ENCODE data around the gene TRAPPC3L. TPM values are rescaled to one million over a fixed set of nuclear protein-coding genes. Genes with fewer than 3 reads are reported as not detected.
A peak's percentile ranks its signal among the peaks of the same experiment; 100 is the strongest.
"Not testable (repeated sequence)": the region's sequence is repeated elsewhere in the genome, so short reads cannot be mapped to it uniquely, and the experiment has no call there.

The TRAPPC3L gene
- total RNA-seq, 1 donor from 2014 or later: under 0.01 TPM

- DNase-seq (ENCODE audit: low read depth in 2 of 2): no peak
Measured at GRCh38 chr6:116513224-116513875, 32.1 kb downstream of the TRAPPC3L start.

DNA sequence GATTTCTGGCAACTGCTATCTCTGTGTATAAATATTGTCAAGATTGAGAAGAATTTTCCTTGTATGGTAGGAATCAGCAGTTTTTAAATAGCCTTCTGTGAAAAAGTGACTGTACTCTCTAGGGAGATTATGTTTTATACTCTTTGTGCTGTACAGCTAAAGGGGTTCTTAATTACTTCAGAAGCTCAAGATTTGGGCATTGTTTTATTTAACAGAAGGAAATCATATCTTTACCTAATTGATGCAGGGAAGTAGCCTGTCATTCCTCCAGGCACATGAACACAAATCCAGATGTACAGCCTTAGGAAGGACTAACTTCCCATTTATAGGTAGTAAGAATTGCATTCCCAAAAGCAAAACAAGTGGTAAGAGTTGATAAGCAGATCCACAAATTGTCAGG, 32.8 kb downstream of the TRAPPC3L start:
- DNase-seq (ENCODE audit: low read depth in 2 of 2): no peak

GRCh38 chr6:116512111-116512559, 33.3 kb downstream of the TRAPPC3L start:
- DNase-seq (ENCODE audit: low read depth in 2 of 2): peak in 1 of 2 donors; percentile 32

- DNase-seq (ENCODE audit: low read depth in 2 of 2): peak in 1 of 2 donors; percentile 85
Measured at GRCh38 chr6:116511424-116512110, 33.9 kb downstream of the TRAPPC3L start, which contains the start of gene CALHM5. CALHM5 (plus strand) TSS chr6:116511639; CDS start chr6:116511697, 58 bp downstream.

GRCh38 chr6:116508527-116508926, 37.0 kb downstream of the TRAPPC3L start:
- DNase-seq (ENCODE audit: low read depth in 2 of 2): no peak

DNA sequence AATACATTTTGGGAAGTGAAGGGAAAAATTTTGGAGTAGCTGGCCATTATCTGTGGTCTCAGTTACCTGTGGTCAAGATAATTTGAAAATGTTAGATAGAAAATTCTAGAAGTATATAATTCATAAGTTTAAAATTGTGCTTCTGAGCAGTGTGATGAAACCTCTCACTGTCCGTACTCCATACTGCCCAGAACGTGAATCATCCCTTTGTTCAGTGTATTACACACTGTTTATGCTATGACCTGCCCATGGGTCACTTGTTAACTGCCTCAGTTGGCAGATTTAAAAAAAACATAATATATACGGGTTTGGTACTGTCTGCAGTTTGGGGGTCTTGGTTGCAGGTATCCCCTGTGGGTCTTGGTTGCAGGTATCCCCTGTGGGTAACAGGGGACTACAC, 38.2 kb downstream of the TRAPPC3L start:
- DNase-seq (ENCODE audit: low read depth in 2 of 2): no peak

DNA sequence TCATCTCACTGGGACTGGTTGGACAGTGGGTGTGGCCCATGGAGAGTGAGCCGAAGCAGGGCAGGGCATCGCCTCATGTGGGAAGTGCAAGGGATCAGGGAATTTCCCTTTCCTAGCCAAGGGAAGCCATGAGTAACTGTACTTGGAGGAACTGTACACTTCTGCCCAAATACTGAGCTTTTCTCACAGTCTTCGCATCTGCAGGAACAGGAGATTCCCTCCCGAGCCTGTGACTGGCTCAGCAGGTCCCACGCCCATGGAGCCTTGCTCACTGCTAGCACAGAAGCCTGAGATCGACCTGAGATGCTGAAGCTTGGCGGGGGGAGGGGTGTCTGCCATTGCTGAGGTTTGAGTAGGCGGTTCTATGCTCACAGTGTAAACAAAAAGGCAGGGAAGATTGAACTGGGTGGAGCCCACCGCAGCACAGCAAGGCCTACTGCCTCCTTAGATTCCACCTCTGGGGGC, 44.5 kb downstream of the TRAPPC3L start:
- no peak for DNase-seq (ENCODE audit: low read depth in 2 of 2)

DNA sequence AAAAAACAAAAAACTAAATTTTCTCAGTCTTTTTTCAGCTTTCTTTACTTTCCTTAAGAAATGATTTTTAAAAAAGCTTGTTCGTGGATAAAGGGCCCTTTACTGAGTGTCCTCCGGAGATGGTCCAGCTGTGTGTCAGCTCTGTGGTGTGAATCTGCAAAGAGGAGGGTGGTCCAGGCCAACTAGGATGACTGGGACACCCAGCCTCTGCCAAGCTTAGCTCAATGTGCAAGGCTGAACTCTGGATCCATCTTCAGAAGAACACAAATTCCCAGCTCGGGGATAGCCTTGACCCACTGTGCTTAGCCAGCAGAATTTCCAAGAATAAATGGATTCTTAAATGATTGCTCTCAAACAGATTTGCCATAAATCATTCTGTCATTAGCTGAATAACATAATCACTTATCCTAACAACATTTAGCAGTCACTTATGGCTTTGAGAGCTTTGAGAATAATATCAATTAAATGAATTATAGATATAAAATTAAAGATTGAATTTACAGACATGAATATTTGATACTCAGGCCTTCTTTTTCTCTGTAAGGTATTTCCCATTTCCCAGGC, 48.3 kb downstream of the TRAPPC3L start:
- DNase-seq (ENCODE audit: low read depth in 2 of 2): no peak

- not testable (repeated sequence) for DNase-seq (ENCODE audit: low read depth in 2 of 2)
Measured at GRCh38 chr6:116495161-116495560, 50.3 kb downstream of the TRAPPC3L start.

- peak in 1 of 2 donors; percentile 54 for DNase-seq (ENCODE audit: low read depth in 2 of 2)
Measured at GRCh38 chr6:116492331-116493067, 53.0 kb downstream of the TRAPPC3L start.

- DNase-seq (ENCODE audit: low read depth in 2 of 2): no peak
Measured at GRCh38 chr6:116491610-116492330, 53.7 kb downstream of the TRAPPC3L start.

DNA sequence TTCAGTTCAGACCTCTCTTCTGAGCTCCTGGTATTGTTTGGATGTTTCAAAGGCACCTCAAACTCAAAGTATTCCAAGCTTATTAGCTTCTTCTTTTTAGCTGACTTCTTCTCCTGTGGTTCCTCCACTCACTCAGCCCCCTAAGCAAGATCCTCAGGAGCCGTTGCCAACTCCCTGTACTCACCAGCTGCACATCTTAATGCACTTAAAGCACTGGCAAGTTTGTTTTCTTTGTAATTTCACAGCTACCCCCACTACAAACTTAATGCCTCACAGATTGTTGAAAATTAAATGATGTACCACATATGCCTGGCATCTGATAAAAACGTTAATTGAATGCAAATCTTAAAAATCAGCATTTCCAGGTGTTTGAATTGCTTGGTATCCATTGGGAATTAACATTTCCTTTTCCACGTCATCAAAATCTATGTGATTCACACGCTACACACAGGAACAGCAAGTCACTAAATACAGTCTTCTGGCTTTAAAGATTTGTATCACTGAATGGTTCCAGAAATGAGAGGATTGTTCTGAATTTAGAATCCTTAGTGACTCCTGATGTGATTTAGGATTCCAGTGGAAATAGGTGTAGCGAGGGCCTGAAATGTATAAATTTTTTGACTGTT, 59.8 kb downstream of the TRAPPC3L start:
- no peak for DNase-seq (ENCODE audit: low read depth in 2 of 2)

GRCh38 chr6:116483616-116484015, 61.9 kb downstream of the TRAPPC3L start:
- no peak for DNase-seq (ENCODE audit: low read depth in 2 of 2)

- no peak for DNase-seq (ENCODE audit: low read depth in 2 of 2)
Measured at GRCh38 chr6:116482780-116483179, 62.7 kb downstream of the TRAPPC3L start.

GRCh38 chr6:116476002-116476678, 69.3 kb downstream of the TRAPPC3L start:
- DNase-seq (ENCODE audit: low read depth in 2 of 2): peak in 1 of 2 donors; percentile 7

- no peak for DNase-seq (ENCODE audit: low read depth in 2 of 2)
Measured at GRCh38 chr6:116475141-116475540, 70.3 kb downstream of the TRAPPC3L start.

GRCh38 chr6:116472706-116473105, 72.8 kb downstream of the TRAPPC3L start:
- no peak for DNase-seq (ENCODE audit: low read depth in 2 of 2)

GRCh38 chr6:116471531-116471930, 74.0 kb downstream of the TRAPPC3L start:
- DNase-seq (ENCODE audit: low read depth in 2 of 2): no peak

DNA sequence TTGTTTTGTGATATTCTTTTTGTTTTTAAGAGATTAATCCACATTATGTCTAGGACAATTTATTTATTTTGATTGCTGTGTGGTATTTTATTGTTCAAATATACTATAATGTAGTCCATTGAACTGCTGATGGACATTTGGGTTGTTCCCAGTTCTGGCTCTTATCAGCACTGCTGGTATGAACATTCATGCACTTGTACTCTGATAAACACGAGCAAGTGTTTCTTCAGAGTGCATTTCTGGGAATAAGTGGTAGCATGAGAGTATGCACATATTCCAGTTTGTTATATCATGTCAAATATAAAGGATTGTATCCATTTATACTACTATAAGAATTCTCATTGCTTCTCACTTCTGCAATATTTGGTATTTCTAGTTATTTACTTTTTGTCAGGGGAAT, 77.2 kb downstream of the TRAPPC3L start:
- DNase-seq (ENCODE audit: low read depth in 2 of 2): no peak

DNA sequence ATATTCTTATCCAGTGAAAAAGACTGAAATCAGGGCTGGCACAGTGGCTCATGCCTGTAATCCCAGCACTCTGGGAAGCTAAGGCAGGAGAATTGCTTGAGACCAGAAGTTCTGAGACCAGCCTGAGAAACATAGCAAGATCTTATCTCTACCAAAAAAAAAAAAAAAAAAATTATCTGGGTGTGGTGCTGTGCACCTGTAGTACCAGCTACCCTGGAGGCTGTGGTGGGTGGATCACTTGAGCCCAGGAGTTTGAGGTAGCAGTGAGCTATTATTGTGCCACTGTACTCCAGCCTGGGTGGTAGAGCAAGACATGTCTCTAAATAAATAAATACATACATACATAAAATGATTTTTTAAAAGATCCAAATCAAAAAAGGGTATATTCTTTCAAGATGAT, 78.0 kb downstream of the TRAPPC3L start:
- DNase-seq (ENCODE audit: low read depth in 2 of 2): no peak

All from dermis microvascular lymphatic vessel endothelial cell (primary cell).